ENCODE data around the gene CLDN18. TPM values are rescaled to one million over a fixed set of nuclear protein-coding genes. Genes with fewer than 3 reads are reported as not detected.

The CLDN18 gene
- total RNA-seq, 1 donor from 2014 or later: not detected

DNA sequence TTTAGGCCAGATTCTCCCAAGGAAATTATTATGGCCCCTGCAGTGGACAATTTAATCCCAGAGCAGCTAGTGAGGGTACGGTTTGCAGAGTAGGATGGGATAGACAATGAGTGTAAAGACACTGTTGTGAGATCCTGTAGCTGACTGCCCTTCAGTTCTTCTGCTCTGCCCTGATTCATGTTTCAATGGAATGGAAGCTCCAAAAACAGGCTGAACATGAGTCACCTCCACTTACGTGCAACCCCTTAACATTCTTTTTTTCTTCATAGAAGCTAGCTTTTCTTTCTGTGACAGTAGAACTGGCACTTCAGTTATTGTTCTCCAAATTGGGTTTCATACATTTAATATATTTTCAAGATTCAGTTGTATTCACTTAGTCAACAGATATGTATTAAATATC lies 32.1 kb downstream of the CLDN18 start:
- Mint-ChIP-seq H3K36me3 (ENCODE audit: unreplicated experiment) (peaks cover 6% of the 10 kb centered on the region), H3K9me3 (ENCODE audit: unreplicated experiment) (peaks cover 7% of the 10 kb centered on the region), H3K27ac (ENCODE audit: unreplicated experiment) (no peak overlapping the region), H3K27me3 (ENCODE audit: unreplicated experiment) (no peaks in the 10 kb centered on the region), H3K4me3 (ENCODE audit: unreplicated experiment) (no peak overlapping the region), H3K4me1 (ENCODE audit: unreplicated experiment) (peaks cover 25% of the 10 kb centered on the region)
- TF ChIP-seq, protein P1, sequence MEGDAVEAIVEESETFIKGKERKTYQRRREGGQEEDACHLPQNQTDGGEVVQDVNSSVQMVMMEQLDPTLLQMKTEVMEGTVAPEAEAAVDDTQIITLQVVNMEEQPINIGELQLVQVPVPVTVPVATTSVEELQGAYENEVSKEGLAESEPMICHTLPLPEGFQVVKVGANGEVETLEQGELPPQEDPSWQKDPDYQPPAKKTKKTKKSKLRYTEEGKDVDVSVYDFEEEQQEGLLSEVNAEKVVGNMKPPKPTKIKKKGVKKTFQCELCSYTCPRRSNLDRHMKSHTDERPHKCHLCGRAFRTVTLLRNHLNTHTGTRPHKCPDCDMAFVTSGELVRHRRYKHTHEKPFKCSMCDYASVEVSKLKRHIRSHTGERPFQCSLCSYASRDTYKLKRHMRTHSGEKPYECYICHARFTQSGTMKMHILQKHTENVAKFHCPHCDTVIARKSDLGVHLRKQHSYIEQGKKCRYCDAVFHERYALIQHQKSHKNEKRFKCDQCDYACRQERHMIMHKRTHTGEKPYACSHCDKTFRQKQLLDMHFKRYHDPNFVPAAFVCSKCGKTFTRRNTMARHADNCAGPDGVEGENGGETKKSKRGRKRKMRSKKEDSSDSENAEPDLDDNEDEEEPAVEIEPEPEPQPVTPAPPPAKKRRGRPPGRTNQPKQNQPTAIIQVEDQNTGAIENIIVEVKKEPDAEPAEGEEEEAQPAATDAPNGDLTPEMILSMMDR (IDR thresholded peaks at IDR 0.05): no peak
- DNase-seq (ENCODE audit: extremely low spot score, unreplicated experiment): no peak

DNA sequence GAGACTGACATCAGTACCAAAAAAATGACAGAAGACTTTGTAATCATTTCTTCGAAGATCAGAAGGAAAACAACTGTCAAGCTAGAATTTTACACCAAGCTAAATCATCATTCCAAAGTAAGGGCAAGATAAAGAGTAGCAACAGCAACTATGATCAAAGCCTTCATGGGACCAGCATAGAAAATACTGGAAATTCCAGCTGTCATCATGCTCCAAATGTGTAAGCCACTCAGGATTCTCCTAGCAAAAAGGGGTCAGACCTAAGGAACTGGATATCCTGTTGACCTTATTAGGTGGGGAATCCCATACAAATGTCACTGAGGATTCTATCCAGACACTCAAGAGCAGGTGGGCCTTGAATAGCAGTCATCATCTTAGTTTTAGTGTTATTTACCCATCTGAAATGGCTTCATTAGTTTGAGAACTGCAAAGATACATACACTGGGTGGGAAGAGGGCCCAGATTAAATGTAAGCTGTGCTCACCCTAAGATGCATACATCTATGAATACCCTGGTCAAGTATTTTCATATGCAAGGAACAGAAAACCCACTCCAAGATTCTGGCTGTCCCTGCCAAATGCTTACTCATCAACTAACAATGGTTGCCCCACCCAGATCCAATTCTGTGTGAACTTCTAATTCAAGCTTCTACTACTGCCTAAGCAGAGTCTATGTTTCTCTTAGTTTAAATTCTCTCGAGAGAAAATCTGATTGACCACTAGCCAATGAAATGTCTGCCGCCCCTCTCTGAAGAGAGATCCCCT lies 33.5 kb downstream of the CLDN18 start:
- H3K4me1 Mint-ChIP-seq (ENCODE audit: unreplicated experiment): peaks cover 25% of the 10 kb centered on the region
- DNase-seq (ENCODE audit: extremely low spot score, unreplicated experiment): no peak

GRCh38 chr3:138046085-138046484 lies 36.1 kb downstream of the CLDN18 start:
- Mint-ChIP-seq H3K27ac (ENCODE audit: unreplicated experiment) (no peak overlapping the region), H3K36me3 (ENCODE audit: unreplicated experiment) (peaks cover 3% of the 10 kb centered on the region), H3K4me3 (ENCODE audit: unreplicated experiment) (no peak overlapping the region), H3K27me3 (ENCODE audit: unreplicated experiment) (no peaks in the 10 kb centered on the region), H3K4me1 (ENCODE audit: unreplicated experiment) (peaks cover 25% of the 10 kb centered on the region), H3K9me3 (ENCODE audit: unreplicated experiment) (peaks cover 7% of the 10 kb centered on the region)
- DNase-seq (ENCODE audit: extremely low spot score, unreplicated experiment): no peak
- TF ChIP-seq, protein P1 (IDR thresholded peaks at IDR 0.05): no peak

More for the DNA sequence above, 33.5 kb downstream of the CLDN18 start:
- Mint-ChIP-seq H3K9me3 (ENCODE audit: unreplicated experiment) (peaks cover 7% of the 10 kb centered on the region), H3K27me3 (ENCODE audit: unreplicated experiment) (no peaks in the 10 kb centered on the region), H3K27ac (ENCODE audit: unreplicated experiment) (peak overlapping the region; percentile 33), H3K36me3 (ENCODE audit: unreplicated experiment) (peaks cover 5% of the 10 kb centered on the region), H3K4me3 (ENCODE audit: unreplicated experiment) (no peak overlapping the region)
- TF ChIP-seq, protein P1 (IDR thresholded peaks at IDR 0.05): no peak

DNA sequence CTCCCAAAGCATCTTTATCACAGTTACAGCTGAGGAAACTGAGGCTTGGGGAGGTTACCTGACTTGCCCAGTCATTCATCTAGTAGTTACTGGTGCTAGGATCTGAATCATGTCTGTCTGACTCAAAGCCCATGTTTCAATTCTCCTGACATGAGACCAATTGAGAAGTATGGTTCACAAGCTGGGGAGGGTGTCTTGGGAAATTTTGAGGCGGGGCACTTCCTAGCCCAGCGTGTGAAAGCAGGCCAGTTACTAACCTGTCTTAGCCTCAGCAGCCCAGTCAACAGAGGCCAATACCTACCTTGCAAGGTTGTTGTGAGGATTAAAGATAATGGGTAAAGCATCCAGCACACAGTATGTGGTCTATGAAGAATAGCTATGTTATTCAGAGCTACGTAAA lies 37.0 kb downstream of the CLDN18 start:
- DNase-seq (ENCODE audit: extremely low spot score, unreplicated experiment): no peak
- no peaks in the 10 kb centered on the region for H3K27me3 Mint-ChIP-seq (ENCODE audit: unreplicated experiment)
- H3K4me3 Mint-ChIP-seq (ENCODE audit: unreplicated experiment): no peak overlapping the region
- peaks cover 25% of the 10 kb centered on the region for H3K4me1 Mint-ChIP-seq (ENCODE audit: unreplicated experiment)
- H3K9me3 Mint-ChIP-seq (ENCODE audit: unreplicated experiment): peaks cover 7% of the 10 kb centered on the region
- peaks cover 3% of the 10 kb centered on the region for H3K36me3 Mint-ChIP-seq (ENCODE audit: unreplicated experiment)
- H3K27ac Mint-ChIP-seq (ENCODE audit: unreplicated experiment): no peak overlapping the region
- TF ChIP-seq, protein P1 (IDR thresholded peaks at IDR 0.05): no peak

GRCh38 chr3:138047596-138048158 lies 37.7 kb downstream of the CLDN18 start:
- Mint-ChIP-seq H3K36me3 (ENCODE audit: unreplicated experiment) (peaks cover 3% of the 10 kb centered on the region), H3K4me1 (ENCODE audit: unreplicated experiment) (peaks cover 20% of the 10 kb centered on the region), H3K9me3 (ENCODE audit: unreplicated experiment) (peaks cover 7% of the 10 kb centered on the region), H3K4me3 (ENCODE audit: unreplicated experiment) (no peak overlapping the region), H3K27ac (ENCODE audit: unreplicated experiment) (no peak overlapping the region), H3K27me3 (ENCODE audit: unreplicated experiment) (no peaks in the 10 kb centered on the region)
- TF ChIP-seq, protein P1 (IDR thresholded peaks at IDR 0.05): no peak
- no peak for DNase-seq (ENCODE audit: extremely low spot score, unreplicated experiment)
